ENCODE measurements around the gene SLC12A7.
"Not testable (repeated sequence)": the region's sequence is repeated elsewhere in the genome, so short reads cannot be mapped to it uniquely, and the experiment has no call there.

Gene SLC12A7

GRCh38 chr5:1111727-1112289 lies at the start of gene SLC12A7:
TSS of gene SLC12A7 (minus strand) at chr5:1112063. CDS start at chr5:1111991, 72 bp downstream.
- peak; percentile 60 for DNase-seq (ENCODE audit: low read depth)

GRCh38 chr5:1161108-1161832 lies 49.4 kb upstream of the SLC12A7 start:
- DNase-seq (ENCODE audit: low read depth) = no peak

- no peak for DNase-seq (ENCODE audit: low read depth)
These were observed 48.0 kb upstream of the SLC12A7 start for GRCh38 chr5:1159774-1160406.

GRCh38 chr5:1159341-1159675 lies 47.4 kb upstream of the SLC12A7 start:
- no peak for DNase-seq (ENCODE audit: low read depth)

- DNase-seq (ENCODE audit: low read depth) = no peak
These were observed 46.9 kb upstream of the SLC12A7 start for GRCh38 chr5:1158647-1159340.

GRCh38 chr5:1157461-1157986 lies 45.7 kb upstream of the SLC12A7 start:
- DNase-seq (ENCODE audit: low read depth) = not testable (repeated sequence)

GRCh38 chr5:1156754-1157460 lies 45.0 kb upstream of the SLC12A7 start:
- no peak for DNase-seq (ENCODE audit: low read depth)

GRCh38 chr5:1156033-1156753 lies 44.3 kb upstream of the SLC12A7 start:
- DNase-seq (ENCODE audit: low read depth) = no peak

GRCh38 chr5:1155191-1156032 lies 43.5 kb upstream of the SLC12A7 start:
- no peak for DNase-seq (ENCODE audit: low read depth)

- no peak for DNase-seq (ENCODE audit: low read depth)
These were observed 41.6 kb upstream of the SLC12A7 start for GRCh38 chr5:1153428-1153827.

- no peak for DNase-seq (ENCODE audit: low read depth)
These were observed 41.0 kb upstream of the SLC12A7 start for GRCh38 chr5:1152771-1153282.

GRCh38 chr5:1152156-1152555 lies 40.3 kb upstream of the SLC12A7 start:
- no peak for DNase-seq (ENCODE audit: low read depth)

- no peak for DNase-seq (ENCODE audit: low read depth)
These were observed 39.5 kb upstream of the SLC12A7 start for GRCh38 chr5:1151316-1151715.

GRCh38 chr5:1150866-1151265 lies 39.0 kb upstream of the SLC12A7 start:
- DNase-seq (ENCODE audit: low read depth) = no peak

GRCh38 chr5:1144638-1145396 lies 33.0 kb upstream of the SLC12A7 start:
- DNase-seq (ENCODE audit: low read depth) = no peak

GRCh38 chr5:1144089-1144488 lies 32.2 kb upstream of the SLC12A7 start:
- no peak for DNase-seq (ENCODE audit: low read depth)

GRCh38 chr5:1143670-1143951 lies 31.7 kb upstream of the SLC12A7 start:
- DNase-seq (ENCODE audit: low read depth) = no peak

- DNase-seq (ENCODE audit: low read depth) = no peak
These were observed 31.2 kb upstream of the SLC12A7 start for GRCh38 chr5:1142886-1143669.

- DNase-seq (ENCODE audit: low read depth) = no peak
These were observed 30.0 kb upstream of the SLC12A7 start for GRCh38 chr5:1141834-1142233.
